ENCODE results near the gene SFR1. TPM values are rescaled to one million over a fixed set of nuclear protein-coding genes. Genes with fewer than 3 reads are reported as not detected.
"Not testable (repeated sequence)": the region's sequence is repeated elsewhere in the genome, so short reads cannot be mapped to it uniquely, and the experiment has no call there.

Gene SFR1
- total RNA-seq, 2 donors from 2014 or later, result 6.5 to 7.0 TPM

GRCh38 chr10:104144931-104145330, 23.0 kb downstream of the SFR1 start:
- ATAC-seq (no peak), DNase-seq (no peak)
- intact Hi-C loops (cut with DNase I), result no loop called here

GRCh38 chr10:104146882-104147281, 24.9 kb downstream of the SFR1 start:
- intact Hi-C loops (cut with DNase I), result no loop called here
- DNase-seq (no peak), ATAC-seq (no peak)

DNA sequence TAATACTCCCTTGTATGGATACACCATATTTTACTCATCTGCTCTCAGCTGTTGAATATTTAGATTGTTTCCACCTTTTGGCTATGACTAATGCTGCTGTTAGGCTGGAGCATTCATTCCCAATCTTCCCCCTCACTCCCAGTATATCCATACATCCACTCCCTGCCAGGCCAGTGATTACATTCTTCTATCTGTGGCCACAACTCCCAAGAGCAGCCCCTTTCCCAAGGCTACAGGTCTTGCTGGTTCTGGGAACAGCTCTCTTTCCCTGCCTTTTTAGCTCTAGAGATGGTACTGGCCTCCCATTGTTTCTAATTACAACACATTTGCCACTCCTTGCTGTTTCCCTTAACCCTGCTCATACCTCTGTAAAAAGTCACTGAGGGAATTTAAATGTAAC, 28.2 kb downstream of the SFR1 start:
- ATAC-seq, result no peak
- intact Hi-C loops (cut with DNase I), result no loop called here
- DNase-seq, result no peak

DNA sequence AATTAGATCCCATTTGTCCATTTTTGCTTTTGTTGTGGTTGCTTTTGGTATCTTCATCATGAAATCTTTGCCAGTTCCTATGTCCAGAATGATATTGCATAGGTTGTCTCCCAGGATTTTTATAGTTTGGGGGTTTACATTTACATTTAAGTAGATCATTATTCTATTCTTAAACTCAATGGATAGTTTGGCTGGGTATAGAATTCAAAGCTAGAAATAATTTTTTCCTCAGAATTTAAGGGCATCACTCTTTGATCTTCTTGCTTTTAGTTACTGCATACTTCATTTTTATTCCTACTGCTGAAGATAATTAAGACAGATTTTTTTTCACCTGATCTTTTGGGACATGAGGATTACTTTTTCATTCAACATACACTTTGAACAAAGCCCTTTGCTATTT, 29.8 kb downstream of the SFR1 start:
- DNase-seq (no peak), ATAC-seq (no peak)
- intact Hi-C loops (cut with DNase I), result no loop called here

- ATAC-seq (no peak), DNase-seq (no peak)
- intact Hi-C loops (cut with DNase I), result no loop called here
Observed at GRCh38 chr10:104155591-104155990, 33.6 kb downstream of the SFR1 start.

- no peak for DNase-seq
- ATAC-seq, result no peak
- intact Hi-C loops (cut with DNase I), result no loop called here
Observed at GRCh38 chr10:104170610-104171254, 48.8 kb downstream of the SFR1 start.

GRCh38 chr10:104174136-104174535, 52.2 kb downstream of the SFR1 start:
- ATAC-seq; intact Hi-C loops (cut with DNase I); DNase-seq: not testable (repeated sequence)

Other genes with a start within 250 kb of the SFR1 start
- 10 to 100 TPM; 26.7 to 28.5 TPM for gene STN1, start 204.0 kb upstream of the SFR1 start, total RNA-seq
- 10 to 100 TPM; 29.0 to 42.2 TPM for gene SLK, start 155.0 kb upstream of the SFR1 start, total RNA-seq
- under 1 TPM; 0.29 to 0.55 TPM for gene COL17A1, start 36.3 kb upstream of the SFR1 start, total RNA-seq
- gene CFAP43, start 110.2 kb downstream of the SFR1 start, total RNA-seq, result under 1 TPM in 1 of 2 donors, not detected in 1; 0.29 TPM
- gene GSTO1, start 132.7 kb downstream of the SFR1 start, total RNA-seq, result 100 to 1,000 TPM; 134 to 255 TPM
- under 1 TPM; 0.82 to 0.92 TPM for gene GSTO2, start 147.0 kb downstream of the SFR1 start, total RNA-seq
- 10 to 100 TPM; 45.4 to 90.7 TPM for gene ITPRIP, start 216.3 kb downstream of the SFR1 start, total RNA-seq
- 1 to 10 TPM; 2.4 to 3.8 TPM for gene CFAP58, start 231.7 kb downstream of the SFR1 start, total RNA-seq

Measured in left cardiac atrium (tissue), 4 donors.